Keratinocyte (primary cell): ENCODE results near the gene PPFIBP2. TPM values are rescaled to one million over a fixed set of nuclear protein-coding genes. Genes with fewer than 3 reads are reported as not detected.

Experiments
- DNase-seq: peaks from one replicate; pipeline ENCODE4 v3.0.0-alpha.2; 2011; ENCODE audit warnings: low read depth, missing footprints, low spot score
- FAIRE-seq: peaks from 2 replicates; lab custom pipeline; 2011; peaks lifted over from hg19 to GRCh38; lab: Jason Lieb, UNC
- H2AFZ ChIP-seq: 2 replicates; pipeline ENCODE4 v1.6.0; 2012; ENCODE audit warnings: low read length, control low read depth, inconsistent platforms; ENCODE audit not compliant: control insufficient read depth
- H3K27ac ChIP-seq: 2 replicates; pipeline ENCODE4 v1.5.1; 2011; ENCODE audit warnings: low read length; ENCODE audit not compliant: control insufficient read depth, insufficient read depth
- H3K27me3 ChIP-seq: 3 replicates; pipeline ENCODE4 v1.6.0; 2011; ENCODE audit warnings: low read length; ENCODE audit not compliant: control insufficient read depth, insufficient read depth; ENCODE audit errors: extremely low read depth
- H3K36me3 ChIP-seq, 2 experiments: 2 replicates in 1 of 2; 3 replicates in 1 of 2; pipeline ENCODE4 v1.5.1; 2011; ENCODE audit warnings: low read length in 2 of 2, mild to moderate bottlenecking in 1 of 2; ENCODE audit not compliant: control insufficient read depth in 2 of 2, insufficient read depth in 2 of 2; ENCODE audit errors: extremely low read depth in 1 of 2
- H3K4me1 ChIP-seq: 3 replicates; pipeline ENCODE4 v1.5.1; 2011; ENCODE audit warnings: low read length; ENCODE audit not compliant: control insufficient read depth, insufficient read depth; ENCODE audit errors: extremely low read depth
- H3K4me2 ChIP-seq: 3 replicates; pipeline ENCODE4 v1.6.0; 2011; ENCODE audit warnings: low read depth, low read length; ENCODE audit not compliant: control insufficient read depth, insufficient read depth; ENCODE audit errors: extremely low read depth
- H3K4me3 ChIP-seq, 3 experiments: fragments of 200-600 bp in 1 of 3; sonication (generic) in 1 of 3; 2 replicates in 2 of 3; 3 replicates in 1 of 3; pipeline ENCODE4 v1.5.1; 2011 to 2016; ENCODE audit warnings: low read length in 3 of 3, mild to moderate bottlenecking in 3 of 3, control low read depth in 2 of 3, inconsistent platforms in 1 of 3, low read depth in 1 of 3, mixed read lengths in 1 of 3, mixed run types in 1 of 3, moderate library complexity in 1 of 3; ENCODE audit not compliant: control insufficient read depth in 2 of 3, insufficient read depth in 2 of 3; ENCODE audit errors: extremely low read depth in 1 of 3
- H3K79me2 ChIP-seq: 2 replicates; pipeline ENCODE4 v1.6.0; 2012; ENCODE audit warnings: low read length; ENCODE audit not compliant: control insufficient read depth, insufficient read depth
- H3K9ac ChIP-seq: 3 replicates; pipeline ENCODE4 v1.6.0; 2011; ENCODE audit warnings: low read length; ENCODE audit not compliant: control insufficient read depth, insufficient read depth; ENCODE audit errors: extremely low read depth
- H3K9me1 ChIP-seq: 3 replicates; pipeline ENCODE4 v1.6.0; 2011; ENCODE audit warnings: low read length; ENCODE audit not compliant: control insufficient read depth, insufficient read depth; ENCODE audit errors: extremely low read depth
- H3K9me3 ChIP-seq: 2 replicates; pipeline ENCODE4 v1.5.1; 2012; ENCODE audit warnings: low read depth, low read length; ENCODE audit not compliant: control insufficient read depth
- H4K20me1 ChIP-seq: 3 replicates; pipeline ENCODE4 v1.6.0; 2011; ENCODE audit warnings: low read length; ENCODE audit not compliant: control insufficient read depth, insufficient read depth; ENCODE audit errors: extremely low read depth
- EZH2 ChIP-seq: IDR thresholded peaks from one replicate; pipeline ENCODE4 v1.6.1; 2012; ENCODE audit warnings: inconsistent platforms, mild to moderate bottlenecking, low read length, moderate library complexity
- dilution Hi-C: fragments of 300-500 bp; cut with MboI; formaldehyde crosslinking; loops from one replicate; pipeline ENCODE4 v1.7.0; 2020; ENCODE audit warnings: low sequenced_read_pairs; ENCODE audit not compliant: extremely low pct_ligation_motif_present
- polyA plus RNA-seq, 5 experiments: library from polyadenylated mRNA; depleted of rRNA in 3 of 5; stranded (reverse) in 3 of 5; stranded (forward) in 1 of 5; unstranded in 1 of 5; fragments of >200 nt; gene quantifications; 1 replicate in 1 of 5; 2 replicates in 3 of 5; 3 replicates in 1 of 5; pipeline versions ENCODE4 v1.2.1 to v1.2.3, GENCODE V29; 2011 to 2012; ENCODE audit warnings: missing spikeins in 2 of 5, low read depth in 1 of 5, low replicate concordance in 1 of 5
- TF ChIP-seq, protein P1 (sequence below), 3 experiments: IDR thresholded peaks in 1 of 3; conservative IDR thresholded peaks in 1 of 3; optimal IDR thresholded peaks in 1 of 3; 2 replicates in 2 of 3; 3 replicates in 1 of 3; pipeline versions ENCODE3 to v1.5.1; 2011; ENCODE audit warnings: low read length in 3 of 3, mild to moderate bottlenecking in 3 of 3, moderate library complexity in 2 of 3, control low read depth in 1 of 3, inconsistent platforms in 1 of 3; ENCODE audit not compliant: insufficient read depth in 2 of 3; ENCODE audit errors: extremely low read depth in 1 of 3

Gene PPFIBP2
- polyA plus RNA-seq, 1 donor (not counting 4 experiments of a cell fraction or from before 2014, with no cell fraction given) = 11.0 TPM

DNA sequence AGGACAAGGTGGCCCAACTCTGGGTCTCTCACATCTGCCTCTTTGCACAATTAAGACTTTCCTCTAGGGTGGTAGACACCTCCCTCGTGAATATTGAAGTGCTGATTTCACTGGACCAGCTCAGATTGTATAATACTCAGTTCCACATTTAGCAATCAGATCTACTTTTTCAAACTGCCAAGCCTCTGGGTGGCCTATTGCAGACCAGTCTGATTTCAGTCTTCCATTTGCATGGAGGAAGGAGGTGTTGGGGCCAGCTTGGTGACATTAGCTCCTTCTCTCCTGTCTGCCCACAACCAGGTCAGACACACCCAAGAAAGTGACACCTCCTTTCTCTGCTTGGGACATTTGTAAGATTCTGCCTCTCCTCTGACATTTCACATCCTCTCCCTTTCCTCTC, 78.2 kb downstream of the PPFIBP2 start:
- TF ChIP-seq, protein P1, sequence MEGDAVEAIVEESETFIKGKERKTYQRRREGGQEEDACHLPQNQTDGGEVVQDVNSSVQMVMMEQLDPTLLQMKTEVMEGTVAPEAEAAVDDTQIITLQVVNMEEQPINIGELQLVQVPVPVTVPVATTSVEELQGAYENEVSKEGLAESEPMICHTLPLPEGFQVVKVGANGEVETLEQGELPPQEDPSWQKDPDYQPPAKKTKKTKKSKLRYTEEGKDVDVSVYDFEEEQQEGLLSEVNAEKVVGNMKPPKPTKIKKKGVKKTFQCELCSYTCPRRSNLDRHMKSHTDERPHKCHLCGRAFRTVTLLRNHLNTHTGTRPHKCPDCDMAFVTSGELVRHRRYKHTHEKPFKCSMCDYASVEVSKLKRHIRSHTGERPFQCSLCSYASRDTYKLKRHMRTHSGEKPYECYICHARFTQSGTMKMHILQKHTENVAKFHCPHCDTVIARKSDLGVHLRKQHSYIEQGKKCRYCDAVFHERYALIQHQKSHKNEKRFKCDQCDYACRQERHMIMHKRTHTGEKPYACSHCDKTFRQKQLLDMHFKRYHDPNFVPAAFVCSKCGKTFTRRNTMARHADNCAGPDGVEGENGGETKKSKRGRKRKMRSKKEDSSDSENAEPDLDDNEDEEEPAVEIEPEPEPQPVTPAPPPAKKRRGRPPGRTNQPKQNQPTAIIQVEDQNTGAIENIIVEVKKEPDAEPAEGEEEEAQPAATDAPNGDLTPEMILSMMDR (optimal IDR thresholded peaks at IDR 0.05 in 1 of 3, IDR thresholded peaks at IDR 0.05 in 1 of 3, conservative IDR thresholded peaks at IDR 0.05 in 1 of 3; ENCODE audit: extremely low read depth in 1 of 3, insufficient read depth in 2 of 3, low read length in 3 of 3) = no peak
- no peak for TF ChIP-seq EZH2
- H3K4me1 ChIP-seq = peaks cover 59% of the 10 kb centered on the region
- DNase-seq (no peak), FAIRE-seq (no peak)
- H3K9me1 ChIP-seq = no peaks in the 10 kb centered on the region
- H3K27me3 ChIP-seq = no peaks in the 10 kb centered on the region
- no peak overlapping the region for H3K4me2 ChIP-seq
- H3K9me3 ChIP-seq = no peaks in the 10 kb centered on the region
- H3K4me3 ChIP-seq = no peak overlapping the region
- no peaks in the 10 kb centered on the region for H4K20me1 ChIP-seq
- no peak overlapping the region for H3K27ac ChIP-seq
- H3K79me2 ChIP-seq = no peaks in the 10 kb centered on the region
- no peak overlapping the region for H2AFZ ChIP-seq
- H3K36me3 ChIP-seq = no peaks in the 10 kb centered on the region
- H3K9ac ChIP-seq = no peak overlapping the region
- dilution Hi-C loops = no loop called here

DNA sequence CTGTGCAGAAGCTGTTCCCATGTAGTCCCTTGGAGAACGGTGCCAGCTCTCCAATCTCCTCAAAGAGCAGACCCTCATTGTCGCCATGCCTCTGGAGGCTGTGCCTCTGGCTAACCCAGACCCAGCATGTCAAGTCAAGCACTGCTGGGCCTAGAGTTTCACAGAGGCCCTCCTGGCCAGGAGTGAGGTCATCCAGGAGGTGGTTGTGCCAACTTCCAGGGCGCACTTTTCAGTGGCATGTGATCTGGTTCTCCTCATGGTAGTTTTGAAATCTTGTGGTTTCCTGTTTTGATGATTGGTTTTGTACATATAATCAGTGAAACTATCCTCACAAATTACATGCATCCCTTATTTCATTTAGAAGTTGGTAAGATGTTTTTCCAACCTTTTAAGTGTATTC, 78.9 kb downstream of the PPFIBP2 start:
- DNase-seq = no peak
- no peak for TF ChIP-seq EZH2
- TF ChIP-seq, protein P1 (optimal IDR thresholded peaks at IDR 0.05 in 1 of 3, IDR thresholded peaks at IDR 0.05 in 1 of 3, conservative IDR thresholded peaks at IDR 0.05 in 1 of 3; ENCODE audit: extremely low read depth in 1 of 3, insufficient read depth in 2 of 3, low read length in 3 of 3) = no peak
- peak; percentile 79 for FAIRE-seq
- peak overlapping the region; percentile 35 for H3K4me2 ChIP-seq
- H4K20me1 ChIP-seq = no peaks in the 10 kb centered on the region
- no peaks in the 10 kb centered on the region for H3K9me1 ChIP-seq
- no peaks in the 10 kb centered on the region for H3K9me3 ChIP-seq
- no peaks in the 10 kb centered on the region for H3K27me3 ChIP-seq
- no peak overlapping the region for H3K27ac ChIP-seq
- H3K4me3 ChIP-seq = no peak overlapping the region
- no peak overlapping the region for H2AFZ ChIP-seq
- H3K36me3 ChIP-seq = no peaks in the 10 kb centered on the region
- H3K9ac ChIP-seq = no peak overlapping the region
- peaks cover 59% of the 10 kb centered on the region for H3K4me1 ChIP-seq
- dilution Hi-C loops = no loop called here
- H3K79me2 ChIP-seq = no peaks in the 10 kb centered on the region
